ENCODE measurements around the gene PRKAR2A.

DNA sequence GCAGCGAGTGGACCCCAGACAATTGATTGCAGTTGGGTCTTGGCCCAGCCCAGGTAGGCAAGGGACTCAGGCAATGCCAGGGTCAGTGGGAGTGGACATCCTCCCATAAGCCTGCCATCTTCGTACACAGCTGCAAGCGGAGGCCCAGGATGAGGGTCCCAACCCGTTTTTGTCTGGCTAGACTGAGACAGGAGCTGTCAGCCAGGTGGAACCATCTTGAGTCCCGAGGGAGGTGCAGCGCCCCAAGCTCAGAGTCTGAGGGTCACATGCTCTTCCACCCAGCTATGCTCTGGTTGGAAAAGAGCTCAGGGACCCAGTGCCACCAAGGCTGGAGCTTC is 108.1 kb downstream of the PRKAR2A start:
- TF ChIP-seq ZNF221 (tag by site-specific recombination; IDR thresholded peaks at IDR 0.05; ENCODE audit: borderline replicate concordance): no peak
- no peak for TF ChIP-seq CTCF (tag by site-specific recombination; IDR thresholded peaks at IDR 0.05)
- TF ChIP-seq SETDB1 (IDR thresholded peaks at IDR 0.05; ENCODE audit: insufficient read length, low read length): no peak
- no peak for TF ChIP-seq BCL11A (tag by site-specific recombination; IDR thresholded peaks at IDR 0.05; ENCODE audit: low read depth)
- no peak for TF ChIP-seq ELK4 (IDR thresholded peaks at IDR 0.05; ENCODE audit: borderline replicate concordance, low read depth, low read length)
- TF ChIP-seq ZSCAN30 (tag by site-specific recombination; IDR thresholded peaks at IDR 0.05): no peak
- TF ChIP-seq ZBTB6 (tag by site-specific recombination; IDR thresholded peaks at IDR 0.05): no peak
- TF ChIP-seq ZNF274 (IDR thresholded peaks at IDR 0.05; ENCODE audit: low read length): no peak
- no peak for TF ChIP-seq ZNF274 (tag by site-specific recombination; IDR thresholded peaks at IDR 0.05; ENCODE audit: borderline replicate concordance)
- TF ChIP-seq REPIN1 (tag by site-specific recombination; IDR thresholded peaks at IDR 0.05; ENCODE audit: low read depth): no peak
- no peak for TF ChIP-seq ZNF580 (tag by site-specific recombination; IDR thresholded peaks at IDR 0.05)
- TF ChIP-seq ZNF121 (tag by site-specific recombination; IDR thresholded peaks at IDR 0.05): no peak
- no peak for TF ChIP-seq ZNF19 (tag by site-specific recombination; IDR thresholded peaks at IDR 0.05; ENCODE audit: low read depth)
- no peak for TF ChIP-seq ZNF10 (tag by site-specific recombination; IDR thresholded peaks at IDR 0.05)
- TF ChIP-seq, protein P1, sequence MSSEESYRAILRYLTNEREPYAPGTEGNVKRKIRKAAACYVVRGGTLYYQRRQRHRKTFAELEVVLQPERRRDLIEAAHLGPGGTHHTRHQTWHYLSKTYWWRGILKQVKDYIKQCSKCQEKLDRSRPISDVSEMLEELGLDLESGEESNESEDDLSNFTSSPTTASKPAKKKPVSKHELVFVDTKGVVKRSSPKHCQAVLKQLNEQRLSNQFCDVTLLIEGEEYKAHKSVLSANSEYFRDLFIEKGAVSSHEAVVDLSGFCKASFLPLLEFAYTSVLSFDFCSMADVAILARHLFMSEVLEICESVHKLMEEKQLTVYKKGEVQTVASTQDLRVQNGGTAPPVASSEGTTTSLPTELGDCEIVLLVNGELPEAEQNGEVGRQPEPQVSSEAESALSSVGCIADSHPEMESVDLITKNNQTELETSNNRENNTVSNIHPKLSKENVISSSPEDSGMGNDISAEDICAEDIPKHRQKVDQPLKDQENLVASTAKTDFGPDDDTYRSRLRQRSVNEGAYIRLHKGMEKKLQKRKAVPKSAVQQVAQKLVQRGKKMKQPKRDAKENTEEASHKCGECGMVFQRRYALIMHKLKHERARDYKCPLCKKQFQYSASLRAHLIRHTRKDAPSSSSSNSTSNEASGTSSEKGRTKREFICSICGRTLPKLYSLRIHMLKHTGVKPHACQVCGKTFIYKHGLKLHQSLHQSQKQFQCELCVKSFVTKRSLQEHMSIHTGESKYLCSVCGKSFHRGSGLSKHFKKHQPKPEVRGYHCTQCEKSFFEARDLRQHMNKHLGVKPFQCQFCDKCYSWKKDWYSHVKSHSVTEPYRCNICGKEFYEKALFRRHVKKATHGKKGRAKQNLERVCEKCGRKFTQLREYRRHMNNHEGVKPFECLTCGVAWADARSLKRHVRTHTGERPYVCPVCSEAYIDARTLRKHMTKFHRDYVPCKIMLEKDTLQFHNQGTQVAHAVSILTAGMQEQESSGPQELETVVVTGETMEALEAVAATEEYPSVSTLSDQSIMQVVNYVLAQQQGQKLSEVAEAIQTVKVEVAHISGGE (tag by site-specific recombination; conservative IDR thresholded peaks at IDR 0.05; ENCODE audit: low read depth): no peak

Data from HEK293 (cell line).